Activated T-helper 9 cell treated with anti-CD3 and anti-CD28 coated beads, Interleukin-2, amount 50 U/mL, for 16 hours (primary cell): ENCODE measurements around the gene LRRC10.
A peak's percentile ranks its signal among the peaks of the same experiment; 100 is the strongest.

Source experiments
- DNase-seq: peaks from one replicate; pipeline ENCODE4 v3.0.0-alpha.2; 2020; ENCODE audit warnings: low read depth

LRRC10 gene, protein sequence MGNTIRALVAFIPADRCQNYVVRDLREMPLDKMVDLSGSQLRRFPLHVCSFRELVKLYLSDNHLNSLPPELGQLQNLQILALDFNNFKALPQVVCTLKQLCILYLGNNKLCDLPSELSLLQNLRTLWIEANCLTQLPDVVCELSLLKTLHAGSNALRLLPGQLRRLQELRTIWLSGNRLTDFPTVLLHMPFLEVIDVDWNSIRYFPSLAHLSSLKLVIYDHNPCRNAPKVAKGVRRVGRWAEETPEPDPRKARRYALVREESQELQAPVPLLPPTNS

DNA sequence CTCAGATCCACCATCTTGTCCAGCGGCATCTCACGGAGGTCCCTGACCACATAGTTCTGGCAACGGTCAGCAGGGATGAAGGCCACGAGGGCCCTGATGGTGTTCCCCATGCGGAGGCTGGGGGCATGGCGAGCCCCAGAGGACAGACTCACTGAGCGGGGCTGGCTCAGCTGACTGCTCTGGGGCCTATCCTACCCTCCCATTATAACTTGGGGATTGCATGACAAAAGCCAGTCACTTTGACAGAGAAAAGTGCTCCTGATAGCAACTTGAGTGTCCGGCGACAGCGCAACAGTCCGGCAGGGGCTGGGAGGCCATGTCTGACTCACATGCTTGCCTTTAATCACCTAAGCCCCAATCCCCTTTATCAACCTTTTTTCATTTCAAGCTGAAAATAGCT lies at the start of gene LRRC10:
Gene LRRC10, minus strand, starts transcription at position 179 of the 400 bp plus-strand sequence. Its CDS starts 69 bp downstream, at position 110.
- DNase-seq: no peak

DNA sequence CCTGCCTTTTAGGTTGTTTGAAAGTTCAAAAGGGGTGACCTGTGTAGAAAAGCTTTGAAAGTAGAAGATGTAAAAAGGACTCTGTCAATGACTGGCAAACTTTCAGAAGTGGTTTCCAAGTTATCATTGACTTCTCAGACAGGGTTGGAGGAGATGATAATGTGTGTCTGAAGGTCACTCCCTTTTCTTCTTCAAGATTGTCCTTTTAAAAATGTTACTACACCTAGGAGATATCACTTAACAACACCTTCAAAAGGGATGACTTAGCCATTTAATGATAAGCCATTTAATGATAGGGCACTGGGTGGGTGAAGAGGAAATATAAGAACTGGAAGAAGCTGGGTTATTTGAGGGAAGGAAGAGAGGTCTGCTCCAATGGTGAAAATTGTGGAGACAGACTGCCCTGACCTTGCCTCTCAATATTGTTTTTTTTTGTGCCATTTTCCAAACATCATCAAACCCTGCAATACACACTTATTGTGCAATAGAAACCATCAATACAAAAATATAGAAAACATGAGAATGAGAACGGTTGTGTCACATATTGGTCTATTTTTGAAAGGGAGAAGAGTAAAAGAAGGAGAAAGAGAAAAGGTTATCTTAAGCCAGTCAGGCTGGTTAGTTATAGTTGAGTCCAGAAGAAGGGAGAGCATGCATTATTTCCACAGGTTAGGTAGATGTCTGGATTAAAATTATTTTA lies 49.6 kb upstream of the LRRC10 start:
- DNase-seq: no peak

DNA sequence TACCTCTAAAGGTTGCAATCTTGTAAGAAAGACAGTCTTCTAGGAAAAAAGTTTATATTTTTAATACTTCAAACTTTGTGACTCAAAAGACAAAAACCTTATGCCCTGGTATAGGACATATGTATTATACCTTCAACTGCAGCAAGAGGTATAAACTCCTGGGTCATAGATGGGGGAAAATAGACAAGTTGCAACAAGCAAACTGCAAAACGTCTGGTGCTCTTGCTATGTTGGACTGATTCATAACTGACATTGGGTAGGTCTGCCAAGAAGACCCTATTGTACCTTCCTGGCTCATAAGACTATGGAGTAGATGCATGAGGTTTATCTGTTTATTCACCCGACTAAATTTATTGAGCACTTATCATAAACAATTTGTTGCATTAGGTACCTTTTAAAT lies 47.5 kb upstream of the LRRC10 start:
- no peak for DNase-seq

DNA sequence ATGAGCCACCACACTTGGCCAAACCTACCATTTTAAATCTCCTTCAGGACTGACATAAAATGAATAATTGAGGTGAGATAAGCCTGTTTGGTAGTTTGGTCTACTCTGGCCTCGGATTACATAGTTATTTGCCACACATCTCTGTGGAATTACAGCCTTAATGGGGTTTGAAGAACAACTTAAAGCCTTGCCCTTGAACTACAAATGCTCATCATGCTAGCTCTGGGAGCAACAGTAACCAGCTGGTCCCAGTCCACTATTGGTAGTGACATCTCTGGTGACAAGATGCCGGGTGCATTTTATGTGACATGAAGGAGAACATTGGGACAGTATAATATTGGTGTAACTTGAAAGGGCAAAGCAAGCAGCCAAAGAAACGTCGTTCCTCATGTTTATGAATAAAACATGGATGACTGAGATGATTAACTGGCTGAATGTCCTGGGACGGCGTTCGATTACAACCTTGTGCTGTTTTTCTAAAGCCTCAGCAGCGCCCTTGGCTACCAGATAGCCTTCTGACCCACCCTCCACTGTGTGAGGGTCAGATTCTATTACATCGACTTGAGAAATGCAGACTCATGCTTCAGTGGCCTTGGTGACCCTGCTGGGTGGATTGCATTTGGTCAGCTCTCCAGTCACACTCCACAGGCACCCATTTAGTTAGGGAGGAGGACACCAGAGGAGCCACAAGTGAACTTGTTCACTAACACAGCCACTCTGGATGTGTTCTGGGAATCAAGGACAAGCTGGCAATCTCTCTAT lies 46.9 kb upstream of the LRRC10 start:
- no peak for DNase-seq

DNA sequence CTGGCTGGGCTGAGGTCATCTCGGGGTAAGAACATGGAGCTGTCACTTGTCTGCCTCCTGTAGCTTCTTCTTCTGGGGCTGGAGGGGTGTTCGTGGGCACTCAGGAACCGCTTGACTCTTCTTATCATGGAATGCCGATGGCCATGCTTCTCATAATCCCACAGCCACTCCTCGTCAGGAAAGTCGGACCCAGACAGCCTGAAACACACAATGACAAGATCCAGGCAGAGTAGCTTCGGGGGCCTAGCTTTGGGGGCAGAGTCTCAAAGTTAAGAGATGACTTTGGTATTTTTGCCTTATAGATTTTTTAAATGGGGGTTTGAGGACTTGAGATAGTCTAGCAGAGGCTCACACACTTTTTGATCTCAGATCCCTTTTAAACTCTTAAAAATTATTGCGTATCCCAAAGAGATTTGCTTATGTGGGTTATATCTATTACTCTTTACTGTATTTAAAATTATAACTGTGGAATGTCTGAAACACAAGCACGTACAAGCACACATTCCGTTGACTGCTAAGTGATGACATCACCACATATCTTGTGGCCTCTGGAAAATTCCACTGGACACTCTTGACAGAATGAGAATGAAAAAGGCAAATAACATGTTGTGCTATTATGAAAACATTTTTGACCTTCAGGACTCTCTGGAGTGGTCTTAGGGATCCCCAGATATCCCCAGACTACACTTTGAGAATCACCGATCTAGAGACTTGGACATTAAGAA lies 45.1 kb upstream of the LRRC10 start:
- DNase-seq: no peak

DNA sequence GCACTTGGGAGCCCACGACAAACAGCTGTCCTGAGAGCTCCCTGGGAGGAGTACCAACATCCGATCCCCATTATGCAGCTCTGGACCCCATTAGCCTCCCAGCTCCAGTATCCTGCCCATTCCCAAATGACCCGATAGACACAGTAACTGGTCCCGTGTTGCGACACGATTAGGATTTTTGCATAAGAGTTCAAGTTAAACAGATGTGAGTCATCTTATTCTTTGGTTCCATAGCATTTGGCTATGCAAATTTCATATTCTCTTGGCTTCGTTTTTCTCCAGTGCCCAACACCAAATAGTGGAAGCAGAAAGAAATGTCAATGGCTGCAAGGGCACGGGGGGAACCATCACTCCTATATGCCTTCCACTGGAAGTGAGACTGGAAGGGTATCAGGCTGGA lies 43.0 kb upstream of the LRRC10 start:
- DNase-seq: no peak

GRCh38 chr12:69651922-69652321 lies 41.2 kb upstream of the LRRC10 start:
- no peak for DNase-seq

- DNase-seq: no peak
Measured at GRCh38 chr12:69649529-69649928, 38.8 kb upstream of the LRRC10 start.

- DNase-seq: no peak
Measured at GRCh38 chr12:69648476-69648875, 37.8 kb upstream of the LRRC10 start.

DNA sequence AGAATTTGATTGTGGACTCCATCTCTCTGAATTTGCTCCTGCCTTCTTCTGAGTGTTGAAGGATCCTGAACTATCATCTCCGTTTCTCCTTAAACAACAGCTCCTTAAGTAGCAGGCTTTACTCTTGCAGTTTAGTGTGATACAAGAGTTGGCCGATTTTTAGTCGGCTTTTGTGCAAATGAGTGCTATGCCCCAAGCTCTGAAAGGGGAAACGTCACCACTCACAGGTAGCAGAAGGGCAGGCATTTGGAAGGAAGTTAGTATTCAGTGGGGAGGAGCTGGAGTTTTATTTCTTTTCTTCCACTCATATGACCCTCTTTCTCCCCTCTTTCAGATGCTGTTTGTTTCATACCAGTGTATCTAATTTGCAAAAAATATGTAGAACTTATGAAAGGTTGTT lies 36.5 kb upstream of the LRRC10 start:
- no peak for DNase-seq

- DNase-seq: no peak
Measured at GRCh38 chr12:69645031-69645430, 34.3 kb upstream of the LRRC10 start.

DNA sequence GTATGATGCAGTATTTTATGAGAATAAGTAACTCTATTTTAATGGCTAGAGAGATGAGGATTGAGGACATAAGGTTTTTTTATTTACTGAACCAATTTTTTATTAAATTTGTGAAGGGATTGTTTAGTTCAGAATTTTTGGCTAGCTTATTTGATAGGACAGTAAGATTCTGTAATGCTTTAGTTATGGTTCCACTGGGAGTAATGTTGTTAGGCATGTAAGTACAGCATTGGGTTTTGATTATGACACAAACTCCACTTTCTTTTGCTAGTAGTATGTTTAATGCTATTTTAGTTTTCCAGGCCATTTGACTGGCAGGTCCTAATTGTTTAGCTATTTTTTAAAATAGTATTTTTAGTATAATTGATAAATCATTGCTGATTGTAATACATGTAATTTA lies 33.8 kb upstream of the LRRC10 start:
- DNase-seq: no peak

DNA sequence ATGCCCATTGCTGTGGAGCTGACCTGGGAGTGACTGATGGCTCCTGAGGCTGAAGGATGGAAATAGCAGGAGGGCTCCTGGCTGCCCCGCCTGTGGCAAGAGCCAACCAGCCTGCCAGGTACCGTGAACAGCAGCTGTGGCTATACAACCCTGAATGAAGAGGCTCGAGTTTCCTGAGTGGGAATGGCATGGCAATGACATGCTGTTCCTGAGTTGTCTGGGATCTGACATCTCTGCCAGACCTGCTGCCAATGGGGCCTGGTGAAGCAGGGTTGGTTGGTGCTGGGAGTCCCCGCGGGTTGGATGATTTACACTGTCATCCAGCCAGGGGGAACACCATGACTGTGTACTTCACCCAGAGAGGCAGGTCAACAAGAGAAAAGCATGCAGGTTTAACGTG lies 31.8 kb upstream of the LRRC10 start:
- no peak for DNase-seq

GRCh38 chr12:69641546-69641945 lies 30.8 kb upstream of the LRRC10 start:
- DNase-seq: no peak

DNA sequence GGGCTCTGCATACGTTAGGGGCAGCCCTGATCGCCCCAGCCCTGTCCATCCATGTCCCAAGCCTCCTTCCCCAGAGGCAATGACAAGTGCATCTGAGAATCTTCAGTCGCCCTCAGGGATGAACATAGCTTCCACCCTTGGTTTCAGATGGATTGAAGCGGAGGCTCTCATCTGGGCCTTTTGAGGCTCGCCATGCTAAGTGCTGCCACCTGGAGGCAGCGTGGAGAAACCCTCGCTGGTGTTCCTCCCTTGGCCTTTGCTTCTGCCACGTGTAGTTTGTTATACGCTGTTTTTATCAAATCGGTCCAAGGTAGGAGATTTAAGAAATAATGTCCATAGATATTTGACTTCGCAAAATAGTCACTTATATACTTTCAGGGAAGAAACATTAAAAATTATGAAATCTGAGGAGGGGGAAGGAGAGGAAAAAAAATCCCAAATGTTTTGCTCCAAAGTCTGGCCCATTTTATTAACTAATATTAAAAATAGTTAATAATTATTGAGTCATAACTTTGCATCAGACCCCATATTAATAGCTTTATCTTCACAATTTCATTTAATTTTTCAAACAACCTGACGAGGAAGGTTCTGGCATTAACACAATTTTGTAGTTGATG lies 28.8 kb upstream of the LRRC10 start:
- peak; percentile 38 for DNase-seq

- no peak for DNase-seq
Measured at GRCh38 chr12:69633061-69633460, 22.4 kb upstream of the LRRC10 start.

- DNase-seq: no peak
Measured at GRCh38 chr12:69630191-69630590, 19.5 kb upstream of the LRRC10 start.

GRCh38 chr12:69627501-69627900 lies 16.8 kb upstream of the LRRC10 start:
- DNase-seq: no peak

DNA sequence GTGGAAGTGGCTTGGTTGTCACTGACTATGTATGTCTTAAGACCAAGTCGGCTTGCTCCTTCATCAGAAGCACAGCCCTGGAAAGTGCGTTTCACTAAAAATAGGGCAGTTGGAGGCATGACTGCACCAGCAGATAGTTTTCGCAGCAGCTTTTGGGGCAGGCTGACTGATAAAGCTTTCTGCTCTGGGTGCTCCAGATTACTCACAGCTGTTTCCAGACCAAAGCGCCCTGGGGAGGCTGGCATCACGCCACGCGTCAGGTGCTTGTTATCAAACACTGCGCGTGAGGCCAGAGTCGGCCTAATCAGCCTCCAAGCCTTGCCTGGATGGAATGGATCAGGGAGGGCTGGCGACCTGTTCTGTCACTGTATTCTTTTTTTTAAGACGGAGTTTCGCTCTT lies 13.3 kb upstream of the LRRC10 start:
- no peak for DNase-seq

GRCh38 chr12:69621551-69621950 lies 10.8 kb upstream of the LRRC10 start:
- DNase-seq: no peak

DNA sequence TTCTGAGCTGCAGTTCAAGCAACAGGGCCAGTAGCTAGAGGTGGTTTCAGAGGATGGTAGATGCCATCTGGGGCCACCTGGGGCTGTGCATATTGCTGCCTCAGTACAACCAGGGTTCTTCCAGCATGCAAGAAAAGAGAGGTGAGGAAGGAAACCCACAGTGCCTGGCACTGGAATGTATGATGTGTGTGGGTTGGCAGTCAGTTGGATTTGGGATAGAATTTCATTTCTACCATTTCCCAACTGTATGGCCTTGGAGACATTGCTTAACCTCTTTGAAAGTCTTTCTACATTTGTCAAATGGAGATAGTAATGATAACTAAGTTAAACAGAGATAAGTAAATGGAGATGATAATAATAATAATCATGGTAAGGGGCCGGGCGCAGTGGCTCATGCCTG lies 10.2 kb upstream of the LRRC10 start:
- no peak for DNase-seq

DNA sequence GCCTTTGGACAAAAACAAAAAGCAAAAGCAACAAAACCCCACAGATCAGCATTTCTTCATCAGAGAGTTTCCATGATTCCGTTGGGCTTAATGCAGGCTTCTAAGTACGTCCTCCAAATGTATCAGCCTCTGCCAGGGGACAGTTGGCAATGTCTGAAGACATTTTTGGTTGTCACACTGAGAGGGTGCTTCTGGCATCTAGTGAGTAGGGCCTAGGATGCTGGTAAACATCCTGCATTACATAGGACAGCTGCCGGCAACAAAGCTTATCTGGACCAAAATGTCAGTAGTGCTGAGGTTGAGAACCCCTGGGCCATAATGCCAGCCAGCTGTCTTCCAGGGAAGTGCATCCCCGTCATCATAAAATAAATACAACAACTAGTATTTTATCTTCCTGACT lies 9.4 kb upstream of the LRRC10 start:
- DNase-seq: no peak
